ENCODE results near the gene TPCN1. TPM values are rescaled to one million over a fixed set of nuclear protein-coding genes. Genes with fewer than 3 reads are reported as not detected.

TPCN1 gene
- total and polyA plus RNA-seq, 2 of the 13 experiments (the other 11 are each of a cell fraction or from before 2014, with no cell fraction given): 8.0 to 26.8 TPM

DNA sequence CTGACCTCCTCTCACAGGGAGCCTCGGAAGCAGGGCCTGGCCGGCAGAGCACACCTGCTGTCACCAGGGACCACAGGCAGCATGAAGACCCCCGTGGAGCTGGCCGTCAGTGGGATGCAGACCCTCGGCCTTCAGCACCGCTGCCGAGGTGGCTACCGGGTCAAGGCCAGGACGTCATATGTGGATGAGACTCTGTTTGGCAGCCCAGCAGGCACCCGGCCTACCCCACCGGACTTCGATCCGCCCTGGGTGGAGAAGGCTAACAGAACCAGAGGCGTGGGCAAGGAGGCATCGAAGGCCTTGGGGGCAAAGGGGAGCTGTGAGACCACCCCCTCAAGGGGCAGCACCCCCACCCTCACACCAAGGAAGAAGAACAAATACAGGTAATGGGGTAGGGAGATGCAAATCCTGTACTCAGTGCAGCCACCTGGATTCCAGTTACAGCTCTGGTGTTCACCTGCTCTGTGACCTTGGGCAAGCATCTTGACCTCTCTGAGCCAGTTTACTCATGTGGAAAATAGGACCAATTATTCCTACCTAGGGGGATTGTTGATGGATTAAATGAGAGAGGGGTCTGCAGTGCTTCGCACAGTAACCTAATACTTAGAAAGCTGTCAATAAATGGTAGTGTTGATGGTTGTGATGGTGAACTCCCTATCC lies 34.5 kb upstream of the TPCN1 start (continued):
- TF ChIP-seq, protein P1, sequence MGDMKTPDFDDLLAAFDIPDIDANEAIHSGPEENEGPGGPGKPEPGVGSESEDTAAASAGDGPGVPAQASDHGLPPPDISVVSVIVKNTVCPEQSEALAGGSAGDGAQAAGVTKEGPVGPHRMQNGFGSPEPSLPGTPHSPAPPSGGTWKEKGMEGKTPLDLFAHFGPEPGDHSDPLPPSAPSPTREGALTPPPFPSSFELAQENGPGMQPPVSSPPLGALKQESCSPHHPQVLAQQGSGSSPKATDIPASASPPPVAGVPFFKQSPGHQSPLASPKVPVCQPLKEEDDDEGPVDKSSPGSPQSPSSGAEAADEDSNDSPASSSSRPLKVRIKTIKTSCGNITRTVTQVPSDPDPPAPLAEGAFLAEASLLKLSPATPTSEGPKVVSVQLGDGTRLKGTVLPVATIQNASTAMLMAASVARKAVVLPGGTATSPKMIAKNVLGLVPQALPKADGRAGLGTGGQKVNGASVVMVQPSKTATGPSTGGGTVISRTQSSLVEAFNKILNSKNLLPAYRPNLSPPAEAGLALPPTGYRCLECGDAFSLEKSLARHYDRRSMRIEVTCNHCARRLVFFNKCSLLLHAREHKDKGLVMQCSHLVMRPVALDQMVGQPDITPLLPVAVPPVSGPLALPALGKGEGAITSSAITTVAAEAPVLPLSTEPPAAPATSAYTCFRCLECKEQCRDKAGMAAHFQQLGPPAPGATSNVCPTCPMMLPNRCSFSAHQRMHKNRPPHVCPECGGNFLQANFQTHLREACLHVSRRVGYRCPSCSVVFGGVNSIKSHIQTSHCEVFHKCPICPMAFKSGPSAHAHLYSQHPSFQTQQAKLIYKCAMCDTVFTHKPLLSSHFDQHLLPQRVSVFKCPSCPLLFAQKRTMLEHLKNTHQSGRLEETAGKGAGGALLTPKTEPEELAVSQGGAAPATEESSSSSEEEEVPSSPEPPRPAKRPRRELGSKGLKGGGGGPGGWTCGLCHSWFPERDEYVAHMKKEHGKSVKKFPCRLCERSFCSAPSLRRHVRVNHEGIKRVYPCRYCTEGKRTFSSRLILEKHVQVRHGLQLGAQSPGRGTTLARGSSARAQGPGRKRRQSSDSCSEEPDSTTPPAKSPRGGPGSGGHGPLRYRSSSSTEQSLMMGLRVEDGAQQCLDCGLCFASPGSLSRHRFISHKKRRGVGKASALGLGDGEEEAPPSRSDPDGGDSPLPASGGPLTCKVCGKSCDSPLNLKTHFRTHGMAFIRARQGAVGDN (CRISPR knock-in tag; IDR thresholded peaks at IDR 0.05): peak; percentile 85
- TF ChIP-seq NFKB2 (CRISPR knock-in tag; IDR thresholded peaks at IDR 0.05; ENCODE audit: borderline replicate concordance): no peak; the same call in 1 of the 2 replicates
- TF ChIP-seq TARDBP (CRISPR knock-in tag; IDR thresholded peaks at IDR 0.05): no peak
- peak; percentile 23; the same call in 1 of the 2 replicates for TF ChIP-seq KDM5B (CRISPR knock-in tag; IDR thresholded peaks at IDR 0.05; ENCODE audit: borderline replicate concordance)
- no peak for TF ChIP-seq ADNP (CRISPR knock-in tag; IDR thresholded peaks at IDR 0.05)
- no peak for TF ChIP-seq NBN (conservative IDR thresholded peaks at IDR 0.05)
- TF ChIP-seq XBP1 (CRISPR knock-in tag; IDR thresholded peaks at IDR 0.05): no peak
- no peak for TF ChIP-seq ZKSCAN8 (CRISPR knock-in tag; IDR thresholded peaks at IDR 0.05; ENCODE audit: borderline replicate concordance)
- TF ChIP-seq ZNF768 (CRISPR knock-in tag; IDR thresholded peaks at IDR 0.05): peak; percentile 95
- TF ChIP-seq, protein P2, sequence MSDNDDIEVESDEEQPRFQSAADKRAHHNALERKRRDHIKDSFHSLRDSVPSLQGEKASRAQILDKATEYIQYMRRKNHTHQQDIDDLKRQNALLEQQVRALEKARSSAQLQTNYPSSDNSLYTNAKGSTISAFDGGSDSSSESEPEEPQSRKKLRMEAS (IDR thresholded peaks at IDR 0.05): peak; percentile 32; the same call in 1 of the 2 replicates
- TF ChIP-seq, protein P3, sequence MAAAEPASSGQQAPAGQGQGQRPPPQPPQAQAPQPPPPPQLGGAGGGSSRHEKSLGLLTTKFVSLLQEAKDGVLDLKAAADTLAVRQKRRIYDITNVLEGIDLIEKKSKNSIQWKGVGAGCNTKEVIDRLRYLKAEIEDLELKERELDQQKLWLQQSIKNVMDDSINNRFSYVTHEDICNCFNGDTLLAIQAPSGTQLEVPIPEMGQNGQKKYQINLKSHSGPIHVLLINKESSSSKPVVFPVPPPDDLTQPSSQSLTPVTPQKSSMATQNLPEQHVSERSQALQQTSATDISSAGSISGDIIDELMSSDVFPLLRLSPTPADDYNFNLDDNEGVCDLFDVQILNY (CRISPR knock-in tag; conservative IDR thresholded peaks at IDR 0.05): no peak
- no peak for TF ChIP-seq KDM5A (IDR thresholded peaks at IDR 0.05; ENCODE audit: borderline replicate concordance, low read length)
- TF ChIP-seq, protein P4, sequence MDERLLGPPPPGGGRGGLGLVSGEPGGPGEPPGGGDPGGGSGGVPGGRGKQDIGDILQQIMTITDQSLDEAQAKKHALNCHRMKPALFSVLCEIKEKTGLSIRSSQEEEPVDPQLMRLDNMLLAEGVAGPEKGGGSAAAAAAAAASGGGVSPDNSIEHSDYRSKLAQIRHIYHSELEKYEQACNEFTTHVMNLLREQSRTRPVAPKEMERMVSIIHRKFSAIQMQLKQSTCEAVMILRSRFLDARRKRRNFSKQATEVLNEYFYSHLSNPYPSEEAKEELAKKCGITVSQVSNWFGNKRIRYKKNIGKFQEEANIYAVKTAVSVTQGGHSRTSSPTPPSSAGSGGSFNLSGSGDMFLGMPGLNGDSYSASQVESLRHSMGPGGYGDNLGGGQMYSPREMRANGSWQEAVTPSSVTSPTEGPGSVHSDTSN (CRISPR knock-in tag; IDR thresholded peaks at IDR 0.05): no peak
- no peak for TF ChIP-seq ZNF20 (CRISPR knock-in tag; IDR thresholded peaks at IDR 0.05)
- TF ChIP-seq NR2F6 (IDR thresholded peaks at IDR 0.05): no peak
- peak; percentile 68 for TF ChIP-seq NR2F6 (CRISPR knock-in tag; IDR thresholded peaks at IDR 0.05)
- no peak for TF ChIP-seq HCFC1 (IDR thresholded peaks at IDR 0.05; ENCODE audit: low read depth, low read length)
- TF ChIP-seq KLF12 (CRISPR knock-in tag; IDR thresholded peaks at IDR 0.05; ENCODE audit: borderline replicate concordance): no peak
- no peak for TF ChIP-seq RAD51 (IDR thresholded peaks at IDR 0.05; ENCODE audit: borderline replicate concordance)
- no peak for TF ChIP-seq KMT2B (CRISPR knock-in tag; IDR thresholded peaks at IDR 0.05)
- TF ChIP-seq ZNF501 (CRISPR knock-in tag; IDR thresholded peaks at IDR 0.05): peak; percentile 24; the same call in 1 of the 2 replicates
- TF ChIP-seq RXRA (CRISPR knock-in tag; IDR thresholded peaks at IDR 0.05): peak; percentile 76
- no peak for TF ChIP-seq ZFP36L1 (CRISPR knock-in tag; IDR thresholded peaks at IDR 0.05)
- TF ChIP-seq RNF2 (conservative IDR thresholded peaks at IDR 0.05; ENCODE audit: low read depth): no peak
- TF ChIP-seq, protein P5, sequence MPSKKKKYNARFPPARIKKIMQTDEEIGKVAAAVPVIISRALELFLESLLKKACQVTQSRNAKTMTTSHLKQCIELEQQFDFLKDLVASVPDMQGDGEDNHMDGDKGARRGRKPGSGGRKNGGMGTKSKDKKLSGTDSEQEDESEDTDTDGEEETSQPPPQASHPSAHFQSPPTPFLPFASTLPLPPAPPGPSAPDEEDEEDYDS (CRISPR knock-in tag; IDR thresholded peaks at IDR 0.05): no peak
- TF ChIP-seq ZNF619 (CRISPR knock-in tag; IDR thresholded peaks at IDR 0.05): 0 out of 2 replicates have a peak, but pooled peaks have one; percentile 29
- TF ChIP-seq HNRNPL (IDR thresholded peaks at IDR 0.05; ENCODE audit: low read depth, low read length): no peak
